Measurements from ENCODE around the gene TOR1AIP2. TPM values are rescaled to one million over a fixed set of nuclear protein-coding genes. Genes with fewer than 3 reads are reported as not detected.

The TOR1AIP2 gene
- polyA plus RNA-seq, 2 of the 4 experiments (the other 2 are of a cell fraction): 17.1 to 35.0 TPM

GRCh38 chr1:179794669-179795068, 82.9 kb downstream of the TOR1AIP2 start:
- WGBS (ENCODE audit: missing lambda C conversion rate): 52% methylated on average over 4 of the region's 4 CpGs
- CTCF ChIA-PET: interaction anchor here (1.2 to 1.4 kb wide), 4 partner anchors 15 to 88 kb away, joined by 3 to 4 read pairs (median 4); no protein-coding TSS in a partner anchor
- TF ChIP-seq FOSB (CRISPR knock-in tag; IDR thresholded peaks at IDR 0.05) (no peak), RCOR1 (IDR thresholded peaks at IDR 0.05; ENCODE audit: low read depth, low read length) (no peak), KDM5A (IDR thresholded peaks at IDR 0.05) (no peak), TFCP2L1 (CRISPR knock-in tag; IDR thresholded peaks at IDR 0.05) (no peak), JUNB (IDR thresholded peaks at IDR 0.05) (no peak), MAX (IDR thresholded peaks at IDR 0.05) (no peak), MAFK (IDR thresholded peaks at IDR 0.05; ENCODE audit: partially characterized antibody) (no peak), POLR2A (IDR thresholded peaks at IDR 0.05; ENCODE audit: low read length) (no peak), HDAC2 (IDR thresholded peaks at IDR 0.05) (no peak), SMC3 (IDR thresholded peaks at IDR 0.05) (no peak), HOXB5 (CRISPR knock-in tag; IDR thresholded peaks at IDR 0.05) (no peak), CBX2 (IDR thresholded peaks at IDR 0.05; ENCODE audit: borderline replicate concordance, low read depth) (no peak), NFE2L2 (conservative IDR thresholded peaks at IDR 0.05; ENCODE audit: low read length) (no peak), CBX8 (IDR thresholded peaks at IDR 0.05) (no peak), KDM1A (IDR thresholded peaks at IDR 0.05; ENCODE audit: low read depth) (no peak), CHD2 (IDR thresholded peaks at IDR 0.05; ENCODE audit: low read length, partially characterized antibody) (no peak), RNF2 (IDR thresholded peaks at IDR 0.05; ENCODE audit: borderline replicate concordance, low read depth) (no peak)
- Histone ChIP-seq H3K9me3 (no peaks in the 10 kb centered on the region), H3K4me2 (no peak overlapping the region), H3K4me1 (no peaks in the 10 kb centered on the region), H3K27ac (no peak overlapping the region), H3K4me3 (no peak overlapping the region)
- no peak for DNase-seq (ENCODE audit: low read depth in 1 of 2, low spot score in 1 of 2)
- POLR2A ChIA-PET: no interaction called here
- no peak for FAIRE-seq
- ATAC-seq: no peak

- ChIA-PET CTCF (interaction anchor here (1.2 to 1.3 kb wide), 2 partner anchors 20 to 88 kb away, joined by 4 read pairs; no protein-coding TSS in a partner anchor), POLR2A (no interaction called here)
- FAIRE-seq (no peak), ATAC-seq (no peak), DNase-seq (ENCODE audit: low read depth in 1 of 2, low spot score in 1 of 2) (no peak)
- H3K4me2 ChIP-seq: no peak overlapping the region
- no peaks in the 10 kb centered on the region for H3K4me1 ChIP-seq
- TF ChIP-seq NR3C1 (IDR thresholded peaks at IDR 0.05) (no peak), KDM1A (IDR thresholded peaks at IDR 0.05; ENCODE audit: low read depth) (no peak), RARB (CRISPR knock-in tag; IDR thresholded peaks at IDR 0.05) (no peak), CHD4 (IDR thresholded peaks at IDR 0.05; ENCODE audit: borderline replicate concordance) (no peak), E2F6 (IDR thresholded peaks at IDR 0.05; ENCODE audit: borderline replicate concordance, low read depth) (no peak), TP53 (CRISPR knock-in tag; IDR thresholded peaks at IDR 0.05) (no peak), MAFK (IDR thresholded peaks at IDR 0.05; ENCODE audit: partially characterized antibody) (no peak), ZC3H11A (IDR thresholded peaks at IDR 0.05) (no peak), CEBPB (IDR thresholded peaks at IDR 0.05) (no peak)
- H3K9me3 ChIP-seq: no peaks in the 10 kb centered on the region
- no peak overlapping the region for H3K4me3 ChIP-seq
- H3K27ac ChIP-seq: no peak overlapping the region
- WGBS (ENCODE audit: missing lambda C conversion rate): 50% methylated on average over 1 of the region's 1 CpG
Measured at GRCh38 chr1:179794146-179794545, 83.5 kb downstream of the TOR1AIP2 start.

GRCh38 chr1:179793281-179793680, 84.3 kb downstream of the TOR1AIP2 start:
- ChIA-PET CTCF (interaction anchor here (0.5 to 1.5 kb wide), 4 partner anchors 21 to 1845 kb away, joined by 3 to 4 read pairs (median 4); no protein-coding TSS in a partner anchor), POLR2A (no interaction called here)
- DNase-seq (ENCODE audit: low read depth in 1 of 2, low spot score in 1 of 2) (no peak), ATAC-seq (no peak), FAIRE-seq (no peak)
- 68% methylated on average over 4 of the region's 4 CpGs for WGBS (ENCODE audit: missing lambda C conversion rate)
- H3K4me2 ChIP-seq: no peak overlapping the region
- no peak overlapping the region for H3K4me3 ChIP-seq
- no peaks in the 10 kb centered on the region for H3K4me1 ChIP-seq
- no peak for TF ChIP-seq POLR2AphosphoS2 (conservative IDR thresholded peaks at IDR 0.05; ENCODE audit: low read length)
- no peak for TF ChIP-seq EHMT2 (IDR thresholded peaks at IDR 0.05; ENCODE audit: low read depth)
- TF ChIP-seq REST (IDR thresholded peaks at IDR 0.05): no peak
- no peak for TF ChIP-seq BCL3 (IDR thresholded peaks at IDR 0.05)
- TF ChIP-seq FOXS1 (CRISPR knock-in tag; IDR thresholded peaks at IDR 0.05): no peak
- no peak for TF ChIP-seq ESRRA (IDR thresholded peaks at IDR 0.05; ENCODE audit: borderline replicate concordance, low read length)
- TF ChIP-seq GATA3 (IDR thresholded peaks at IDR 0.05; ENCODE audit: borderline replicate concordance): no peak
- TF ChIP-seq CEBPB (IDR thresholded peaks at IDR 0.05): no peak
- no peak for TF ChIP-seq SMC3 (IDR thresholded peaks at IDR 0.05)
- TF ChIP-seq RARB (CRISPR knock-in tag; IDR thresholded peaks at IDR 0.05): no peak
- TF ChIP-seq JUNB (IDR thresholded peaks at IDR 0.05): no peak
- TF ChIP-seq FOSB (CRISPR knock-in tag; IDR thresholded peaks at IDR 0.05): no peak
- no peaks in the 10 kb centered on the region for H3K9me3 ChIP-seq
- H3K27ac ChIP-seq: no peak overlapping the region

Data from A549 (cell line).